ENCODE data around the gene WRAP73.

WRAP73 gene

GRCh38 chr1:3604468-3604974 is 45.4 kb downstream of the WRAP73 start:
- Mint-ChIP-seq H3K27ac (ENCODE audit: low read depth) (no peak overlapping the region), H3K4me3 (no peak overlapping the region), H3K36me3 (ENCODE audit: insufficient read depth) (no peaks in the 10 kb centered on the region), H3K4me1 (no peaks in the 10 kb centered on the region), H3K9me3 (no peaks in the 10 kb centered on the region), H3K27me3 (no peaks in the 10 kb centered on the region)
- DNase-seq (ENCODE audit: low spot score in 2 of 2) (no peak), ATAC-seq (replicated peaks; ENCODE audit: extremely low read depth, poor library complexity, severe bottlenecking) (no peak)

- no peak overlapping the region for H3K27ac Mint-ChIP-seq (ENCODE audit: low read depth)
- DNase-seq (ENCODE audit: low spot score in 2 of 2) (no peak), ATAC-seq (replicated peaks; ENCODE audit: extremely low read depth, poor library complexity, severe bottlenecking) (no peak)
- no peaks in the 10 kb centered on the region for H3K27me3 Mint-ChIP-seq
- H3K9me3 Mint-ChIP-seq, result no peaks in the 10 kb centered on the region
- H3K4me3 Mint-ChIP-seq, result no peak overlapping the region
- no peaks in the 10 kb centered on the region for H3K36me3 Mint-ChIP-seq (ENCODE audit: insufficient read depth)
- H3K4me1 Mint-ChIP-seq, result no peaks in the 10 kb centered on the region
These were observed 46.1 kb downstream of the WRAP73 start for GRCh38 chr1:3603571-3604467.

GRCh38 chr1:3603156-3603555 is 46.7 kb downstream of the WRAP73 start:
- Mint-ChIP-seq H3K27ac (ENCODE audit: low read depth) (no peak overlapping the region), H3K9me3 (no peaks in the 10 kb centered on the region), H3K27me3 (no peaks in the 10 kb centered on the region), H3K4me3 (no peak overlapping the region), H3K4me1 (peaks cover 4% of the 10 kb centered on the region), H3K36me3 (ENCODE audit: insufficient read depth) (no peaks in the 10 kb centered on the region)
- no peak for ATAC-seq (replicated peaks; ENCODE audit: extremely low read depth, poor library complexity, severe bottlenecking)
- no peak for DNase-seq (ENCODE audit: low spot score in 2 of 2)

- no peak for ATAC-seq (replicated peaks; ENCODE audit: extremely low read depth, poor library complexity, severe bottlenecking)
- DNase-seq (ENCODE audit: low spot score in 2 of 2), result no peak
- peaks cover 12% of the 10 kb centered on the region for H3K4me1 Mint-ChIP-seq
- no peaks in the 10 kb centered on the region for H3K9me3 Mint-ChIP-seq
- H3K4me3 Mint-ChIP-seq, result no peak overlapping the region
- H3K27ac Mint-ChIP-seq (ENCODE audit: low read depth), result no peak overlapping the region
- H3K27me3 Mint-ChIP-seq, result no peaks in the 10 kb centered on the region
- H3K36me3 Mint-ChIP-seq (ENCODE audit: insufficient read depth), result peaks cover 1% of the 10 kb centered on the region
These were observed 47.5 kb downstream of the WRAP73 start for GRCh38 chr1:3602375-3602774.

- DNase-seq (ENCODE audit: low spot score in 2 of 2), result no peak
- H3K27ac Mint-ChIP-seq (ENCODE audit: low read depth), result no peak overlapping the region
- no peaks in the 10 kb centered on the region for H3K9me3 Mint-ChIP-seq
- no peak for ATAC-seq (replicated peaks; ENCODE audit: extremely low read depth, poor library complexity, severe bottlenecking)
- H3K27me3 Mint-ChIP-seq, result no peaks in the 10 kb centered on the region
- peaks cover 17% of the 10 kb centered on the region for H3K4me1 Mint-ChIP-seq
- peaks cover 1% of the 10 kb centered on the region for H3K36me3 Mint-ChIP-seq (ENCODE audit: insufficient read depth)
- no peak overlapping the region for H3K4me3 Mint-ChIP-seq
These were observed 48.2 kb downstream of the WRAP73 start for GRCh38 chr1:3601743-3602142.

GRCh38 chr1:3600354-3600753 is 49.5 kb downstream of the WRAP73 start:
- Mint-ChIP-seq H3K4me3 (no peak overlapping the region), H3K27ac (ENCODE audit: low read depth) (no peak overlapping the region), H3K9me3 (no peaks in the 10 kb centered on the region), H3K4me1 (peaks cover 17% of the 10 kb centered on the region), H3K36me3 (ENCODE audit: insufficient read depth) (peaks cover 1% of the 10 kb centered on the region), H3K27me3 (no peaks in the 10 kb centered on the region)
- no peak for DNase-seq (ENCODE audit: low spot score in 2 of 2)
- no peak for ATAC-seq (replicated peaks; ENCODE audit: extremely low read depth, poor library complexity, severe bottlenecking)

- H3K9me3 Mint-ChIP-seq, result no peaks in the 10 kb centered on the region
- H3K27me3 Mint-ChIP-seq, result no peaks in the 10 kb centered on the region
- H3K27ac Mint-ChIP-seq (ENCODE audit: low read depth), result no peak overlapping the region
- DNase-seq (ENCODE audit: low spot score in 2 of 2) (no peak), ATAC-seq (replicated peaks; ENCODE audit: extremely low read depth, poor library complexity, severe bottlenecking) (no peak)
- H3K4me1 Mint-ChIP-seq, result peaks cover 17% of the 10 kb centered on the region
- no peak overlapping the region for H3K4me3 Mint-ChIP-seq
- H3K36me3 Mint-ChIP-seq (ENCODE audit: insufficient read depth), result peaks cover 1% of the 10 kb centered on the region
These were observed 50.1 kb downstream of the WRAP73 start for GRCh38 chr1:3599816-3600215.

GRCh38 chr1:3599286-3599811 is 50.6 kb downstream of the WRAP73 start:
- Mint-ChIP-seq H3K9me3 (no peaks in the 10 kb centered on the region), H3K27ac (ENCODE audit: low read depth) (no peak overlapping the region), H3K4me3 (peak overlapping the region; percentile 23), H3K4me1 (peaks cover 17% of the 10 kb centered on the region), H3K36me3 (ENCODE audit: insufficient read depth) (peaks cover 1% of the 10 kb centered on the region), H3K27me3 (no peaks in the 10 kb centered on the region)
- ATAC-seq (replicated peaks; ENCODE audit: extremely low read depth, poor library complexity, severe bottlenecking) (no peak), DNase-seq (ENCODE audit: low spot score in 2 of 2) (no peak)

- Mint-ChIP-seq H3K27ac (ENCODE audit: low read depth) (no peak overlapping the region), H3K4me3 (peak overlapping the region; percentile 68)
These were observed 51.2 kb downstream of the WRAP73 start for GRCh38 chr1:3598522-3599285.

GRCh38 chr1:3598051-3598491 is 51.8 kb downstream of the WRAP73 start:
- Mint-ChIP-seq H3K9me3 (no peaks in the 10 kb centered on the region), H3K27me3 (no peaks in the 10 kb centered on the region), H3K4me1 (peaks cover 17% of the 10 kb centered on the region), H3K4me3 (peak overlapping the region; percentile 68), H3K27ac (ENCODE audit: low read depth) (peak overlapping the region; percentile 81), H3K36me3 (ENCODE audit: insufficient read depth) (peaks cover 1% of the 10 kb centered on the region)
- ATAC-seq (replicated peaks; ENCODE audit: extremely low read depth, poor library complexity, severe bottlenecking), result no peak
- DNase-seq (ENCODE audit: low spot score in 2 of 2), result no peak

More at GRCh38 chr1:3598522-3599285, 51.2 kb downstream of the WRAP73 start:
- Mint-ChIP-seq H3K27me3 (no peaks in the 10 kb centered on the region), H3K4me1 (peaks cover 17% of the 10 kb centered on the region), H3K9me3 (no peaks in the 10 kb centered on the region), H3K36me3 (ENCODE audit: insufficient read depth) (peaks cover 1% of the 10 kb centered on the region)
- DNase-seq (ENCODE audit: low spot score in 2 of 2) (no peak), ATAC-seq (replicated peaks; ENCODE audit: extremely low read depth, poor library complexity, severe bottlenecking) (no peak)

- no peak for DNase-seq (ENCODE audit: low spot score in 2 of 2)
- Mint-ChIP-seq H3K4me1 (peaks cover 17% of the 10 kb centered on the region), H3K36me3 (ENCODE audit: insufficient read depth) (peaks cover 1% of the 10 kb centered on the region), H3K4me3 (peak overlapping the region; percentile 68), H3K9me3 (no peaks in the 10 kb centered on the region), H3K27me3 (no peaks in the 10 kb centered on the region), H3K27ac (ENCODE audit: low read depth) (peak overlapping the region; percentile 81)
- ATAC-seq (replicated peaks; ENCODE audit: extremely low read depth, poor library complexity, severe bottlenecking), result peak; percentile 57
These were observed 52.3 kb downstream of the WRAP73 start for GRCh38 chr1:3597599-3597964.

- ATAC-seq (replicated peaks; ENCODE audit: extremely low read depth, poor library complexity, severe bottlenecking), result peak; percentile 15
These were observed 53.0 kb downstream of the WRAP73 start for GRCh38 chr1:3596663-3597598.

More at GRCh38 chr1:3596663-3597598, 53.0 kb downstream of the WRAP73 start:
- Mint-ChIP-seq H3K4me1 (peaks cover 17% of the 10 kb centered on the region), H3K4me3 (peak overlapping the region; percentile 68), H3K27ac (ENCODE audit: low read depth) (peak overlapping the region; percentile 81), H3K27me3 (no peaks in the 10 kb centered on the region), H3K36me3 (ENCODE audit: insufficient read depth) (peaks cover 1% of the 10 kb centered on the region), H3K9me3 (no peaks in the 10 kb centered on the region)
- no peak for DNase-seq (ENCODE audit: low spot score in 2 of 2)
